PC-3 (cell line): ENCODE measurements around the gene CENPO. TPM values are rescaled to one million over a fixed set of nuclear protein-coding genes. Genes with fewer than 3 reads are reported as not detected.

Experiments used
- ATAC-seq: fragments of 200-7000 bp; cut with Tn5 transposase; 2 replicates; pipeline ENCODE4 v1.9.1; 2020; ENCODE audit warnings: mild to moderate bottlenecking, moderate library complexity
- BruUV-seq: library from RNA; stranded (reverse); fragments of 400-500 nt; replicated peaks from 2 replicates; lab custom pipeline; 2021; lab: Mats Ljungman, UMichigan
- CTCF ChIA-PET: fragments of 300-600 bp; sonication (Branson Sonifier 250); formaldehyde crosslinking; loops from one replicate; lab custom pipeline; 2022; ENCODE audit warnings: antibody characterized with exemption; lab: Charles Lee
- POLR2A ChIA-PET: fragments of 300-600 bp; sonication (Branson Sonifier 250); formaldehyde crosslinking; loops from one replicate; lab custom pipeline; 2022; ENCODE audit warnings: antibody characterized with exemption; ENCODE audit not compliant: unreplicated experiment; lab: Charles Lee
- DNase-seq: peaks from one replicate; pipeline ENCODE4 v3.0.0-alpha.2; 2015
- H2AFZ ChIP-seq: fragments of 300-600 bp; sonication (generic); 2 replicates; pipeline ENCODE4 v1.6.0; 2016; ENCODE audit warnings: antibody characterized with exemption, low read length
- H3F3A ChIP-seq: fragments of 300-600 bp; sonication (generic); one replicate; pipeline ENCODE4 v1.6.0; 2017; ENCODE audit warnings: antibody characterized with exemption, low read length, control low read depth, mild to moderate bottlenecking; ENCODE audit not compliant: unreplicated experiment
- H3K27ac ChIP-seq: fragments of 300-600 bp; sonication (generic); 2 replicates; pipeline ENCODE4 v1.5.1; 2016; ENCODE audit warnings: mild to moderate bottlenecking, low read length
- H3K27me3 ChIP-seq: fragments of 300-600 bp; sonication (generic); 2 replicates; pipeline ENCODE4 v1.6.1; 2016; ENCODE audit warnings: low read length, mixed read lengths
- H3K36me3 ChIP-seq: fragments of 300-600 bp; sonication (generic); 2 replicates; pipeline ENCODE4 v1.6.1; 2016; ENCODE audit warnings: low read depth, mixed run types, low read length, mixed read lengths
- H3K4me1 ChIP-seq: fragments of 300-600 bp; sonication (generic); 2 replicates; pipeline ENCODE4 v1.5.1; 2016; ENCODE audit warnings: low read length; ENCODE audit not compliant: insufficient read depth
- H3K4me2 ChIP-seq: fragments of 300-600 bp; sonication (generic); 2 replicates; pipeline ENCODE4 v1.6.0; 2016; ENCODE audit warnings: low read length
- H3K4me3 ChIP-seq: fragments of 300-600 bp; sonication (generic); 2 replicates; pipeline ENCODE4 v1.5.1; 2016; ENCODE audit warnings: mild to moderate bottlenecking, low read length, mixed read lengths
- H3K79me2 ChIP-seq: fragments of 300-600 bp; sonication (generic); 2 replicates; pipeline ENCODE4 v1.6.1; 2017; ENCODE audit warnings: low read length, mixed read lengths
- H3K9ac ChIP-seq: fragments of 300-600 bp; sonication (generic); 2 replicates; pipeline ENCODE4 v1.6.0; 2016; ENCODE audit warnings: mild to moderate bottlenecking, low read length
- H3K9me2 ChIP-seq: fragments of 300-600 bp; sonication (generic); replicated peaks from 2 replicates; pipeline ENCODE4 v1.6.1; 2016; ENCODE audit warnings: mixed run types, low read length, mixed read lengths
- H3K9me3 ChIP-seq: fragments of 300-600 bp; sonication (generic); 2 replicates; pipeline ENCODE4 v1.6.1; 2016; ENCODE audit warnings: low read length, mixed read lengths
- H4K20me1 ChIP-seq: fragments of 300-600 bp; sonication (generic); 2 replicates; pipeline ENCODE4 v1.6.1; 2016; ENCODE audit warnings: low read length, mixed read lengths
- CTCF ChIP-seq: fragments of 300-600 bp; sonication (generic); conservative IDR thresholded peaks from 2 replicates; pipeline ENCODE4 v1.5.1; 2017; ENCODE audit warnings: antibody characterized with exemption, low read depth, mild to moderate bottlenecking, low read length
- EZH2 ChIP-seq: fragments of 300-600 bp; sonication (generic); IDR thresholded peaks from one replicate; pipeline ENCODE4 v1.6.1; 2017; ENCODE audit warnings: antibody characterized with exemption, mild to moderate bottlenecking, low read length; ENCODE audit not compliant: unreplicated experiment
- EZH2phosphoT487 ChIP-seq: fragments of 300-600 bp; sonication (generic); IDR thresholded peaks from 2 replicates; pipeline ENCODE4 v1.6.1; 2018; ENCODE audit warnings: mild to moderate bottlenecking, antibody characterized with exemption, low read length, borderline replicate concordance
- intact Hi-C: fragments of 100-400 bp; cut with micrococcal nuclease; formaldehyde crosslinking; loops from 2 replicates; pipeline ENCODE4 v1.9.0; 2023
- total RNA-seq: library from RNA; depleted of rRNA; stranded (reverse); fragments of >200 nt; gene quantifications from 2 replicates; pipeline ENCODE4 v1.2.3, GENCODE V29; 2014

The CENPO gene
- total RNA-seq, 1 experiment from 2014 or later: 41.4 TPM

GRCh38 chr2:24779116-24779515 is 14.1 kb upstream of the CENPO start:
- no peak overlapping the region for H3K27ac ChIP-seq
- no peaks in the 10 kb centered on the region for H3K4me1 ChIP-seq
- intact Hi-C loops: no loop called here
- H2AFZ ChIP-seq: no peak overlapping the region
- no peak for ATAC-seq
- H3K9ac ChIP-seq: no peak overlapping the region
- H3K9me3 ChIP-seq: no peaks in the 10 kb centered on the region
- H3K4me3 ChIP-seq: no peak overlapping the region
- no TSS peak for BruUV-seq
- H3K9me2 ChIP-seq: no peaks in the 10 kb centered on the region
- no peak overlapping the region for H3K4me2 ChIP-seq
- H3K27me3 ChIP-seq: no peaks in the 10 kb centered on the region
- POLR2A ChIA-PET: no interaction called here
- DNase-seq: no peak
- H4K20me1 ChIP-seq: no peaks in the 10 kb centered on the region
- CTCF ChIA-PET: no interaction called here
- H3F3A ChIP-seq: no peaks in the 10 kb centered on the region
- no peak for TF ChIP-seq EZH2phosphoT487
- TF ChIP-seq EZH2: no peak
- TF ChIP-seq CTCF: no peak
- no peaks in the 10 kb centered on the region for H3K36me3 ChIP-seq
- H3K79me2 ChIP-seq: no peaks in the 10 kb centered on the region

GRCh38 chr2:24783641-24784040 is 9.6 kb upstream of the CENPO start:
- no peak overlapping the region for H3K9ac ChIP-seq
- H3K9me2 ChIP-seq: no peaks in the 10 kb centered on the region
- DNase-seq (no peak), ATAC-seq (no peak)
- H3K27me3 ChIP-seq: no peaks in the 10 kb centered on the region
- POLR2A ChIA-PET: no interaction called here
- TF ChIP-seq EZH2phosphoT487: no peak
- no peak for TF ChIP-seq CTCF
- TF ChIP-seq EZH2: no peak
- no peaks in the 10 kb centered on the region for H4K20me1 ChIP-seq
- intact Hi-C loops: no loop called here
- no peak overlapping the region for H3K4me3 ChIP-seq
- no peaks in the 10 kb centered on the region for H3K36me3 ChIP-seq
- BruUV-seq: no TSS peak
- H3K4me1 ChIP-seq: no peaks in the 10 kb centered on the region
- H3K4me2 ChIP-seq: no peak overlapping the region
- H2AFZ ChIP-seq: no peak overlapping the region
- no peaks in the 10 kb centered on the region for H3F3A ChIP-seq
- H3K9me3 ChIP-seq: no peaks in the 10 kb centered on the region
- H3K79me2 ChIP-seq: no peaks in the 10 kb centered on the region
- H3K27ac ChIP-seq: no peak overlapping the region
- CTCF ChIA-PET: no interaction called here

- Histone ChIP-seq H3K9me2 (no peaks in the 10 kb centered on the region), H3K4me3 (no peak overlapping the region), H3K9ac (no peak overlapping the region), H3F3A (no peaks in the 10 kb centered on the region), H3K4me1 (no peaks in the 10 kb centered on the region), H3K4me2 (no peak overlapping the region), H3K79me2 (no peaks in the 10 kb centered on the region), H3K27me3 (no peaks in the 10 kb centered on the region), H4K20me1 (no peaks in the 10 kb centered on the region), H3K36me3 (no peaks in the 10 kb centered on the region), H3K27ac (no peak overlapping the region), H3K9me3 (no peaks in the 10 kb centered on the region), H2AFZ (no peak overlapping the region)
- CTCF ChIA-PET: no interaction called here
- intact Hi-C loops: no loop called here
- DNase-seq (no peak), ATAC-seq (no peak)
- POLR2A ChIA-PET: no interaction called here
- no TSS peak for BruUV-seq
- TF ChIP-seq EZH2 (no peak), CTCF (no peak), EZH2phosphoT487 (no peak)
These were observed 7.4 kb upstream of the CENPO start for GRCh38 chr2:24785671-24786321.
